ENCODE data around the gene SLX9.
A peak's percentile ranks its signal among the peaks of the same experiment; 100 is the strongest.

SLX9 gene

DNA sequence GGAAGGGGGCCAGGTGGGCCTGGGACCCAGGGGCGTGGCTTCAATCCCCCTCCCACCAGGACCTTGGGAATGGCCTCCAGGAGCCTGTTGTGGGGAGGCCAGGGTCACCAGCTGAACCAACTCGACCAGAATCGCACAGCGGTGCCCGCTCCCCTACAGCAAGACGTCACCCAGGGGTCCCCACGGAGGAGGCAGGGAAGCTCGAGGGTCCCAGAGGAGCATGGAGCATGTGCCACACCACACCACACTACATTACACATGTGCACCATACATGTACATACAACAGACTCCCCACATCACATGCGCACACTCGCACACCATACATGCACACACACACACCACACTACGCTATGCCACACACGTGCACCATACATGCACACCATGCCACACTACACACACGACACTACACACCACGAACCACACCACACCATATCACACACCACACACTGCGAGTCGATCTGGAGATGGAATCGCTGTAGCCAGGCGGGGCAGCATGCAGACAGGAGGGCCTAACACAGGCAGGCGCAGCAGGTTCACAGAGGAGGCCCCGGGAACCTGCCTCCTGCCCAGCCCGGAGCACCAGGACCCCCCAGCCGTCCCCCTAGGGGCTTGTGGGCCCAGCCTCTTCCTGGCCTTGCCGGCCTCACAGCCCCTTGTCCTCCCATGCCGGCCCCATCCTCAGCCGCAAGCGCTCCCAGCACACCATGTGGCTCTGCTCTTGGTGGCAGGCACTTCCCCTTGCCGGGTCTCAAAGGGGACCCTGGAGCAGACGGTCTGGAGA, 19.7 kb upstream of the SLX9 start:
- Histone ChIP-seq H3K36me3 (ENCODE audit: control insufficient read depth in 1 of 2, insufficient read depth in 2 of 2, low read length in 2 of 2) (no peaks in the 10 kb centered on the region), H3K4me1 (ENCODE audit: control insufficient read depth in 1 of 2, insufficient read depth in 2 of 2, low read length in 2 of 2) (no peaks in the 10 kb centered on the region), H3K9me3 (ENCODE audit: control insufficient read depth in 1 of 2, low read length in 2 of 2) (no peaks in the 10 kb centered on the region), H3K27ac (ENCODE audit: low read length) (no peak overlapping the region), H3K4me3 (ENCODE audit: low read depth in 1 of 2, low read length in 2 of 2) (peak overlapping the region; percentile 32 to 52), H3K27me3 (ENCODE audit: low read depth, low read length) (no peaks in the 10 kb centered on the region)

DNA sequence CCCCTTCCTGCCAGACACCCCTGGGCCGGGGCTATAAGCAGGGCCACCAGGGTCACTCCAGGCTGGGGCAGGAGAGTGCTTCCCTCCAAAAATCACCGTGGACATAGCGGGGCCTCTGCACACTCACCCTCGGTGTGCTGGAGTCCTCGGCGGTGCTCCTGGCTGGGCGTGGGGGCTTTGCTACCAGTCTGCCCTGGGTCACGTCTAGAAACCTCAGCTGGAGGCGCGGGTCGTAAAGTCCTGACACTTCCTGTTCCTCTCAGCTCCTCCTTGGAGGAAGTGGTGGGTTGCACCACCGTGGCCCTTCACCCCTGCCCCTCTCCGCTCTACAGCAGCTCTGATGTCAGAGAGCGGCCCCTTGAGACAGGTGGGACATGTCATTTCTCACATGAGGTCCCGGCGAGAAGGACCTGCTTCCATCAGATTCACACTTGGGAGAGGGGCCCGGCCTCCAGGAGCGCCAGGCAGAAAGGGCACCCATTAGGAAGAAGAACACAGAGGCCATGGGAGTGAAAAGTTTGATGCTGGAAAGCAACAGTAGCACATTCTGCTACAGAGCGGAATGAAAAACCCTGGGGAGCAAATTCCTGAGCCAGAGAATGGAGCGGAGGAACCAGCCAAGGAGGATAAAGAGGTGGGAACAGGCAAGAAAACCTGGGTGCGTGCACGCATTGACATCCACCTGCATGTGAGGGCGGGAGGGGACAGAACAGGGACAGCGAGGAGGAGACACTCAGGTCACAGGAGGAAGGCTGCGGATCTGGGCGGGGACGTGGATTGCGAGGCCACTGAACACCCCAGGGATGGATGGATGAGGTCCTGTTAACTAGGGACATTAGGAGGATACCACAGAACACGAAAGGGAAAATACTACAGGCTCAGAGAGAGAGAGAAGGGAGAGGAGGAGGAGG, 18.9 kb upstream of the SLX9 start, which contains the start of gene ITGB2:
Gene ITGB2 (minus strand): TSS at position 206 of the 911 bp plus-strand sequence. CDS start 10,117 bp downstream, outside the sequence.
- no peaks in the 10 kb centered on the region for H3K9me3 ChIP-seq (ENCODE audit: control insufficient read depth in 1 of 2, low read length in 2 of 2)
- no peaks in the 10 kb centered on the region for H3K36me3 ChIP-seq (ENCODE audit: control insufficient read depth in 1 of 2, insufficient read depth in 2 of 2, low read length in 2 of 2)
- H3K27me3 ChIP-seq (ENCODE audit: low read depth, low read length), result no peaks in the 10 kb centered on the region
- H3K4me1 ChIP-seq (ENCODE audit: control insufficient read depth in 1 of 2, insufficient read depth in 2 of 2, low read length in 2 of 2), result no peaks in the 10 kb centered on the region
- peak within 1 kb of the TSS; percentile 32 to 52 for H3K4me3 ChIP-seq (ENCODE audit: low read depth in 1 of 2, low read length in 2 of 2)
- H3K27ac ChIP-seq (ENCODE audit: low read length), result no peak within 1 kb of the TSS

DNA sequence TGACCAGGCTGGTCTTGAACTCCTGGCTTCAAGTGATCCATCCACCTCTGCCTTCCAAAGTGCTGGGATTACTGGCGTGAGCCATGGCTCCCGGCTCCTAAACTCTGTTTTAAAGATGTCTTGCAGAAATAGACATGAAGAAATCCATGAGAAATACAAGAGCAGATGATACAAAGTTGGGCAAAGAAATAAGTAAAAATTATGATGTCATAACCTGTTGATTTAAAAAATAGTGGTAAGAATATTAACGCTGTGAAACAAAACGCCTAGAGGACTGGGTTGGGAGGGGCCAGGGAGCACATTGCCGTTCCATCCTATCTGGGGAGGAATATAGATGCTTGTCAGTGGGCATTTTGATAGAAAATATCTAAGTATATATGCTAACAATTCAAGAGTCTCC, 17.9 kb upstream of the SLX9 start:
- Histone ChIP-seq H3K36me3 (ENCODE audit: control insufficient read depth in 1 of 2, insufficient read depth in 2 of 2, low read length in 2 of 2) (no peaks in the 10 kb centered on the region), H3K9me3 (ENCODE audit: control insufficient read depth in 1 of 2, low read length in 2 of 2) (no peaks in the 10 kb centered on the region), H3K27me3 (ENCODE audit: low read depth, low read length) (no peaks in the 10 kb centered on the region), H3K4me3 (ENCODE audit: low read depth in 1 of 2, low read length in 2 of 2) (no peak overlapping the region), H3K27ac (ENCODE audit: low read length) (no peak overlapping the region), H3K4me1 (ENCODE audit: control insufficient read depth in 1 of 2, insufficient read depth in 2 of 2, low read length in 2 of 2) (no peaks in the 10 kb centered on the region)

DNA sequence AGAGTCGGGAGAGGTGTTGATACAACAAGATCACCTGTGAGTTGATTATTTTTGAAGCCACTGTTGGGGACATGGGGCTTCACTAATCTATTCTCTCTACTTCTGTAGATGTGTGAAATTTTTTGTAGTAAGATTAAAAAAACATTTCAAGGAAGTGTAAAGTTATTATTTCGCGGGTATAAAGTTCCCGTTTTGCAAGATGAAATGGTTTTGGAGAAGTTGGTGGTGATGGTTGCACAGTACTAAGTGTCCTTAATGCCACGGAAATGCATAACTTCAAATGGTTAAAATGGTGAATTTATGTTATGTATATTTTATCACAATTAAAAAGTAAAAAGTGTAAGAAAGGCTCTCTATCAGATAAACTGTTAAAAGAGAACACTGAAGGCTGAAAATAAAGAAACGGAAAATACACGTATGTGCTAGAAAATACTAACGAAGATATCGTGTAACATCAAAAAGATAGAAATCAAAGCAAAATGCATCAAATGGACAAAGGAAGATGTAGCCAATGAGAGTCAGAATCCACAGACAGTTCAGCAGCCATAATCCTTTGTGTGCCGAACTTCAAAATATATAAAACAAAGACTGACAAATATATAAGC, 16.2 kb upstream of the SLX9 start:
- Histone ChIP-seq H3K9me3 (ENCODE audit: control insufficient read depth in 1 of 2, low read length in 2 of 2) (no peaks in the 10 kb centered on the region), H3K27me3 (ENCODE audit: low read depth, low read length) (no peaks in the 10 kb centered on the region), H3K36me3 (ENCODE audit: control insufficient read depth in 1 of 2, insufficient read depth in 2 of 2, low read length in 2 of 2) (no peaks in the 10 kb centered on the region), H3K4me1 (ENCODE audit: control insufficient read depth in 1 of 2, insufficient read depth in 2 of 2, low read length in 2 of 2) (no peaks in the 10 kb centered on the region), H3K4me3 (ENCODE audit: low read depth in 1 of 2, low read length in 2 of 2) (no peak overlapping the region), H3K27ac (ENCODE audit: low read length) (no peak overlapping the region)

DNA sequence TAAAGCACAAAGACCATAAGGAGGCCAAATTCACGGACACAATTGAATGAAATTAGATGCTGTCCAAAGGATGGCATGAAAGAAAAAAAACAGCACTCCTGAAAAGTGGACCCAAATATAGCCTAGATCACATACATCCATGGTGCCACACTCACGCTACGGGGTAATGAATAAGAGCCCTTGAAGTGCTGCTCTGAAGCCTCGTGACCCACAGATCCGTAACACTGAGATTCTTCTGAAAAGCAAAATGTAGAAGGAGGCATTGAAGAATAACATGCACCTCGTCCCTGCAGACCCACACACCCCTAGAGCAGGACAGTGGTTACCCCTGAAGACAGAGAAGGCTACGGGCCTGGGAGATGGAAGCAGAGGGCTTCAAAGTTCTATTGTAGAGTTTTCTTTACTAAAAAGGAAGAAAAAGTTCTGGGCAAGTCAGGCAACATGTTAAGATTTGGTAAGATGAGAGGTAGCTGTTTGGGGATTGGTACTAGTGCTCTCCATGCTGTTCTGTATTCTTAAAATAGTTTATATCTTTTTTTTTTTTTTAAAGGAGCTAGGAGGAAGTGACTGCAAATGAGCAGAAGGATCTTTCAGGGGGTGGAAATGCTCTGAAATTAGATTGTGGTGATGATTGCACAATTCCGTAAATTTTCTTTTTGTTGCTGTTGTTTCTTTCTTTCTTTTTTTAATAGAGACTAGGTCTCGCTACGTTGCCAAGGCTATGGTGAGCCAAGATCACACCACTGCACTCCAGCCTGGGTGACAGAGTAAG, 15.0 kb upstream of the SLX9 start:
- Histone ChIP-seq H3K4me3 (ENCODE audit: low read depth in 1 of 2, low read length in 2 of 2) (no peak overlapping the region), H3K36me3 (ENCODE audit: control insufficient read depth in 1 of 2, insufficient read depth in 2 of 2, low read length in 2 of 2) (no peaks in the 10 kb centered on the region), H3K27me3 (ENCODE audit: low read depth, low read length) (peaks cover 7% of the 10 kb centered on the region), H3K27ac (ENCODE audit: low read length) (no peak overlapping the region), H3K4me1 (ENCODE audit: control insufficient read depth in 1 of 2, insufficient read depth in 2 of 2, low read length in 2 of 2) (no peaks in the 10 kb centered on the region), H3K9me3 (ENCODE audit: control insufficient read depth in 1 of 2, low read length in 2 of 2) (no peaks in the 10 kb centered on the region)

DNA sequence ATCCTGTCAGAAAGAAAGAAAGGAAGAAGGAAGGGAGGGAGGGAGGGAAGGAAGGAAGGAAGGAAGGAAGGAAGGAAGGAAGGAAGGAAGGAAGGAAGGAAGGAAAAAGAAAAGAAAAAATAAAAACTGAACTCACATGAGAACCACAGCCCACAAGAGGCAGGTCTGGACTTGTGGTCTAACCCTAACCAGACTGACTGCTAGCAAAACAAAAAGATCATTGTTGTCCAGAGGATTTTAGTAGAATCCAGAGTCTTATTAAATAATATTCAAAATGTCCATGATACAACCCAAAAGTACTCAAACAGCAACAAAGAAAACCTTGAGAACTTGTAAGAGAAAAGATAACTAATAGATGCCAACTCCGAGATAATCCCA, 14.5 kb upstream of the SLX9 start:
- H3K9me3 ChIP-seq (ENCODE audit: control insufficient read depth in 1 of 2, low read length in 2 of 2), result no peaks in the 10 kb centered on the region
- peaks cover 12% of the 10 kb centered on the region for H3K27me3 ChIP-seq (ENCODE audit: low read depth, low read length)
- H3K36me3 ChIP-seq (ENCODE audit: control insufficient read depth in 1 of 2, insufficient read depth in 2 of 2, low read length in 2 of 2), result no peaks in the 10 kb centered on the region
- H3K4me1 ChIP-seq (ENCODE audit: control insufficient read depth in 1 of 2, insufficient read depth in 2 of 2, low read length in 2 of 2), result no peaks in the 10 kb centered on the region
- H3K4me3 ChIP-seq (ENCODE audit: low read depth in 1 of 2, low read length in 2 of 2), result no peak overlapping the region
- no peak overlapping the region for H3K27ac ChIP-seq (ENCODE audit: low read length)

DNA sequence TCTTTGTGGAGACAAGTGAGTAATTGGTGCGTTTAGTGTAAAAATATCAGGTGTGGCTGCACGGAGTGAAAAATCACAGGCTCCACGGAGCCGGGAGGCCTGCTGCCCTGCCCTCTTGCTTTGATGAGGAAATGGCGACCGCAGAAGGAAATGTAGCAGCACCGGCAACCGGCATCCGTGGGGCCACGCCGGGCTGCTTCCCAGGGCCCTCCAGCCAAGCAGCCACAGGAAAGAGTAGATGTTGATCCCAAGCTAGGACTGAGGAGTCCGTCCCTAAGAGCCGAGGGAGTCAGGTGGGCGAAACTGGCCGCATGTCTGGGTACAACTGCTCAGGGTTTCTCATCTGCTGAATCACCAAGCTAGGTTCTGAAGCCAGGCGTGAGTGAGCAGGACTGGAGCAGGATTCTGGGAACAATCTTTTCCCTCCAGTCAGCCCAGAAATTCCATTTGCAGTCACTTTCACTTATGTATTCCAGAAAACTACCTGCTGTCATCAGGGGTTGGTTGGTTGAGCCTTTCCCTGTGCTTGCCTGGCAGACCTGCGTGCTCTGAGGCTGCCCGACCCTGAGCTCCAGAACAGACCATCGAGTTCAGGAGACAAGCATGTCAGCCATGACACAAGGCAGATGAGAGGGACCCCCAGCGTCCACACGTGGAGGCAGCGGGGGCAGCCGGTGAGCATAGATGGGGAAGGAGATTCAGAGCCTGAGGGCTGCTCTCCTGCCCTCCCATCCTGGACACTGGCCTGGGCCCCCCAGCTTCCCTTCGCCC, 13.3 kb upstream of the SLX9 start:
- H3K4me1 ChIP-seq (ENCODE audit: control insufficient read depth in 1 of 2, insufficient read depth in 2 of 2, low read length in 2 of 2), result peaks cover 0 to 7% of the 10 kb centered on the region in 2 donors
- H3K4me3 ChIP-seq (ENCODE audit: low read depth in 1 of 2, low read length in 2 of 2), result peak overlapping the region in 1 of 2 donors; percentile 32
- no peaks in the 10 kb centered on the region for H3K9me3 ChIP-seq (ENCODE audit: control insufficient read depth in 1 of 2, low read length in 2 of 2)
- H3K27me3 ChIP-seq (ENCODE audit: low read depth, low read length), result peaks cover 12% of the 10 kb centered on the region
- no peaks in the 10 kb centered on the region for H3K36me3 ChIP-seq (ENCODE audit: control insufficient read depth in 1 of 2, insufficient read depth in 2 of 2, low read length in 2 of 2)
- no peak overlapping the region for H3K27ac ChIP-seq (ENCODE audit: low read length)

DNA sequence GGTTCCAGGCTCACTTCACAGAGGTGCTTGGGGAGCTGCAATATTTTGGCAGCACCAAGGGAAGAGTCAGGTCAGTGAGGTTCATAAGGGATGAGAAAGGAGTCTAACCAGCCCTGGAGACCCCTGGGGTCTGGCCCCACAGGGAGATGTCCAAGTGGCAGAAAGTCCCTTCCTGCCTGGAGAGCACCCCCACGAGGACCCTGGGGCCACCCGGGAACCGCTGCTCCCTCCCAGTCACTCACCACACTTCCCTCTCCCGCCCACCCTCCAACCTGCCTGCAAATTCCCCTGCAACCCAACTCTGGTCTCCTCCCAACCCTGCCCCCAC, 12.6 kb upstream of the SLX9 start:
- Histone ChIP-seq H3K4me3 (ENCODE audit: low read depth in 1 of 2, low read length in 2 of 2) (peak overlapping the region in 1 of 2 donors; percentile 32), H3K4me1 (ENCODE audit: control insufficient read depth in 1 of 2, insufficient read depth in 2 of 2, low read length in 2 of 2) (peaks cover 0 to 11% of the 10 kb centered on the region in 2 donors), H3K27me3 (ENCODE audit: low read depth, low read length) (peaks cover 12% of the 10 kb centered on the region), H3K27ac (ENCODE audit: low read length) (no peak overlapping the region), H3K9me3 (ENCODE audit: control insufficient read depth in 1 of 2, low read length in 2 of 2) (no peaks in the 10 kb centered on the region), H3K36me3 (ENCODE audit: control insufficient read depth in 1 of 2, insufficient read depth in 2 of 2, low read length in 2 of 2) (no peaks in the 10 kb centered on the region)

DNA sequence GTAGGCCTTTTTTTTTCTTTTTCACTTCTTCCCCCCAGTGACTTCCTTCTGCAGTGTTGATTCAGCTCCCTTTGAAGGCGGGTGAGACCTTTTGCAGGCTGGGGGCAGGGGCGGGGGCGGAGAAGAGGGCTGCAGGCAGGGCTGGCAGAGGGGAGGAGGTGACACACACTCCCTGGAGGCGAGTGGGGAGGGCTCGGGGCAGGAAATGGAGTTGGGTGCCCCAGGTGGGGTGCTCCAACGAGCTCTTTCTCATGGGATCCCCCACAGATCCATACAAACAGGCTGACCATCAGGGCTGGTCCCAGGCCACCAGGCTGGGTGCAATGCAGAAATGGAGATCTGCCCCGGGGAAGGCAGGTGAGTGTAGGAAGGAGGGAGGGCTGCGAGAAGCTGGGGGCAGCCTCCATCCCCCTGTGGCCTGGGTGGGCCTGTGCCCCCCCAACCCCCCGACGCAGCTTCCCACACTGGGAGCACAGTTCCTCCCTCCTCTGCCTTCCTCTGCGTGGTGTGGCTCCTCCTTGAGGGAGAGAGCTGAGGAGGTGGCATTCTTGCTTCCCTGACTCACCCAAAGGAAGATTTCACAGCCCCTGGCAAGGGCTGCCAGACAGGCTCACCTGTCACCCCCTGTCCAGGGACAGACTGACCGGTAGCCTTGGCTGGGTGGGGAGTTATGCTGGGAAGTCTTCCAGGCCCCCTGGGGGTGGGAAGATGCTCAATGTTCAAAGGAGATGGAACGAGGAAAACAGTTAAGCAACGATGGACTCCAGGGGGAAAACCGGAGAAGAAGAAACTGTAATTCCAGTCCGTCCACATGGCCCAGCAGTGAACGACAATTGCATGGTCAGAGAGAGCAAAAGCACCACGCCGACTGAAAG, 12.0 kb upstream of the SLX9 start:
- peaks cover 0 to 13% of the 10 kb centered on the region in 2 donors for H3K4me1 ChIP-seq (ENCODE audit: control insufficient read depth in 1 of 2, insufficient read depth in 2 of 2, low read length in 2 of 2)
- H3K27me3 ChIP-seq (ENCODE audit: low read depth, low read length), result peaks cover 12% of the 10 kb centered on the region
- H3K27ac ChIP-seq (ENCODE audit: low read length), result peak overlapping the region; percentile 19
- peak overlapping the region; percentile 21 to 32 for H3K4me3 ChIP-seq (ENCODE audit: low read depth in 1 of 2, low read length in 2 of 2)
- no peaks in the 10 kb centered on the region for H3K9me3 ChIP-seq (ENCODE audit: control insufficient read depth in 1 of 2, low read length in 2 of 2)
- H3K36me3 ChIP-seq (ENCODE audit: control insufficient read depth in 1 of 2, insufficient read depth in 2 of 2, low read length in 2 of 2), result no peaks in the 10 kb centered on the region

Measured in muscle layer of duodenum (tissue), 2 donors.